ENCODE measurements around the gene POLR3K.

POLR3K gene

GRCh38 chr16:85865-86264, 32.5 kb upstream of the POLR3K start:
- H3K4me3 Mint-ChIP-seq: no peak overlapping the region
- H3K27ac Mint-ChIP-seq: no peak overlapping the region
- no peaks in the 10 kb centered on the region for H3K27me3 Mint-ChIP-seq
- H3K9me3 Mint-ChIP-seq: no peaks in the 10 kb centered on the region
- no peak for DNase-seq
- CTCF ChIA-PET: interaction anchor here (1.9 to 26.3 kb wide), 2 partner anchors 10 to 20 kb away, joined by 13 to 467 read pairs; no protein-coding TSS in a partner anchor
- peaks cover 30% of the 10 kb centered on the region for H3K4me1 Mint-ChIP-seq
- H3K36me3 Mint-ChIP-seq: peaks cover 22% of the 10 kb centered on the region

DNA sequence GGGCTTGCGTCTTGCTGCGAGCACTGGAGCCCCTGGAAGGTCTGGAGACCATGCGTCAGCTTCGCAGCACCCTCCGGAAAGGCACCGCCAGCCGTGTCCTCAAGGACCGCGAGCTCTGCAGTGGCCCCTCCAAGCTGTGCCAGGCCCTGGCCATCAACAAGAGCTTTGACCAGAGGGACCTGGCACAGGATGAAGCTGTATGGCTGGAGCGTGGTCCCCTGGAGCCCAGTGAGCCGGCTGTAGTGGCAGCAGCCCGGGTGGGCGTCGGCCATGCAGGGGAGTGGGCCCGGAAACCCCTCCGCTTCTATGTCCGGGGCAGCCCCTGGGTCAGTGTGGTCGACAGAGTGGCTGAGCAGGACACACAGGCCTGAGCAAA, 32.0 kb upstream of the POLR3K start:
- CTCF ChIA-PET: interaction anchor here (0.8 to 26.3 kb wide), 4 partner anchors 10 to 22 kb away, joined by 3 to 467 read pairs (median 8); no protein-coding TSS in a partner anchor
- Mint-ChIP-seq H3K27me3 (no peaks in the 10 kb centered on the region), H3K27ac (peak overlapping the region; percentile 61), H3K36me3 (peaks cover 19% of the 10 kb centered on the region), H3K4me1 (peaks cover 30% of the 10 kb centered on the region), H3K9me3 (no peaks in the 10 kb centered on the region), H3K4me3 (no peak overlapping the region)
- no peak for DNase-seq

DNA sequence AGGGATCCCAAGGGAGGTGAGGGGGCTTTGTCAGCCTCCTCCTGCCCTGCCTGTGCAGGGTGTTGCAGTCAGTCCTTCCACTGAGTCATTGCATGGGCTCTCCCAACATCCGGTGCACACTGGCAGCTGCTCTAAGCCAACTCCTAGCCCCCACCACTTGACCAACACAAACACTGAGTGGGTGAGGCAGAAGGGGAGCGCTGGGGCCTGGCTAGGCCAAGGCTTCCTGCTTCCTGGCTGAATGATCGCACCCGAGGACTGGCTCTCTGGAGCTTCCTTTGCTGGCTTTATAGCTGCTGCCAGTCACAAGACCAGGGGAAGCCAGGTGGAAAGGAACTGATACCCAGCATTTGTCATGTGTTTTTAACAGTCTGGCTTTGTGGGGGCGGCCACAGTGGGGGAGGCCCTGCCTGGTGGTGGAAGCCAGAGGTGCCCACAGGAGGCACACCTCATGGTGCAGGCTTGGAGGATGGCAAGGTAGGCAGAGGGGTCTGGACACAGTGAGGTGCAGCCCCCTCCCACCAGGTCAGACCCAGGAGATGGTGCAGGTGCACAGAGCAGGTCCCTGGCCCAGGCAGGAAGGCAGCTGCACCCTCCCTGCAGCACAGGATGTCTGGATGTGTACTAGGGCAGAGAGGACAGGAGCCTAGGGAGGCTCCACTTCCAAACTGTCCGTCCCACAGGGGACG, 31.5 kb upstream of the POLR3K start:
- CTCF ChIA-PET: interaction anchor here (0.8 to 26.3 kb wide), 4 partner anchors 11 to 22 kb away, joined by 3 to 467 read pairs (median 8); no protein-coding TSS in a partner anchor
- peaks cover 19% of the 10 kb centered on the region for H3K36me3 Mint-ChIP-seq
- DNase-seq: peak; percentile 62
- H3K4me1 Mint-ChIP-seq: peaks cover 30% of the 10 kb centered on the region
- H3K4me3 Mint-ChIP-seq: no peak overlapping the region
- no peaks in the 10 kb centered on the region for H3K27me3 Mint-ChIP-seq
- peak overlapping the region; percentile 61 for H3K27ac Mint-ChIP-seq
- no peaks in the 10 kb centered on the region for H3K9me3 Mint-ChIP-seq

- Mint-ChIP-seq H3K36me3 (peaks cover 23% of the 10 kb centered on the region), H3K27me3 (no peaks in the 10 kb centered on the region), H3K4me1 (peaks cover 38% of the 10 kb centered on the region), H3K9me3 (no peaks in the 10 kb centered on the region), H3K27ac (peak overlapping the region; percentile 61), H3K4me3 (no peak overlapping the region)
- DNase-seq: peak; percentile 41
- CTCF ChIA-PET: interaction anchor here (1.0 to 26.3 kb wide), 4 partner anchors 12 to 23 kb away, joined by 4 to 467 read pairs (median 8); no protein-coding TSS in a partner anchor
Observed at GRCh38 chr16:83781-84615, 30.6 kb upstream of the POLR3K start.

DNA sequence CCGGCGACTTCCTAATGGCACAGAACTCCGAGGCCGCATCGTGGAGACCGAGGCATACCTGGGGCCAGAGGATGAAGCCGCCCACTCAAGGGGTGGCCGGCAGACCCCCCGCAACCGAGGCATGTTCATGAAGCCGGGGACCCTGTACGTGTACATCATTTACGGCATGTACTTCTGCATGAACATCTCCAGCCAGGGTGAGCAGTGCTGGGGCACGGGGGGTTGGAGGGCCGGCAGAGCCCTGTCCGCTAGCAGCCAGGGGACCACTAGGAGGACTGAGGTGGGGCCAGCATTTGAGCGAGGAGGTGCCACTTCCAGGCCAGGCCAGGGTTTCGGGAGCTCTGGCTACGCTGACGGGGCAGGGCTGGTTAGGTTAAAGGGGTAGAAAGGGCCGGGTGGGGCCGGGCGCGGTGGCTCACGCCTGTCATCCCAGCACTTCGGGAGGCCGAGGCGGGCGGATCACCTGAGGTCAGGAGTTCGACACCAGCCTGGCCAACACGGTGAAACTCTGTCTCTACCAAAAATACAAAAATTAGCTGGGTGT, 29.7 kb upstream of the POLR3K start:
- CTCF ChIA-PET: interaction anchor here (1.0 to 26.3 kb wide), 2 partner anchors 12 to 17 kb away, joined by 4 to 467 read pairs; no protein-coding TSS in a partner anchor
- H3K9me3 Mint-ChIP-seq: no peaks in the 10 kb centered on the region
- H3K36me3 Mint-ChIP-seq: peaks cover 22% of the 10 kb centered on the region
- H3K4me1 Mint-ChIP-seq: peaks cover 44% of the 10 kb centered on the region
- H3K4me3 Mint-ChIP-seq: no peak overlapping the region
- no peaks in the 10 kb centered on the region for H3K27me3 Mint-ChIP-seq
- no peak for DNase-seq
- H3K27ac Mint-ChIP-seq: no peak overlapping the region

- Mint-ChIP-seq H3K9me3 (no peaks in the 10 kb centered on the region), H3K27me3 (peaks cover 27% of the 10 kb centered on the region), H3K4me1 (peaks cover 45% of the 10 kb centered on the region), H3K36me3 (peaks cover 12% of the 10 kb centered on the region), H3K4me3 (peak overlapping the region; percentile 85), H3K27ac (peak overlapping the region; percentile 45)
- no peak for DNase-seq
- CTCF ChIA-PET: interaction anchor here (1.0 to 26.3 kb wide), 2 partner anchors 14 to 16 kb away, joined by 5 to 467 read pairs; no protein-coding TSS in a partner anchor
Observed at GRCh38 chr16:79151-80054, 26.0 kb upstream of the POLR3K start.

DNA sequence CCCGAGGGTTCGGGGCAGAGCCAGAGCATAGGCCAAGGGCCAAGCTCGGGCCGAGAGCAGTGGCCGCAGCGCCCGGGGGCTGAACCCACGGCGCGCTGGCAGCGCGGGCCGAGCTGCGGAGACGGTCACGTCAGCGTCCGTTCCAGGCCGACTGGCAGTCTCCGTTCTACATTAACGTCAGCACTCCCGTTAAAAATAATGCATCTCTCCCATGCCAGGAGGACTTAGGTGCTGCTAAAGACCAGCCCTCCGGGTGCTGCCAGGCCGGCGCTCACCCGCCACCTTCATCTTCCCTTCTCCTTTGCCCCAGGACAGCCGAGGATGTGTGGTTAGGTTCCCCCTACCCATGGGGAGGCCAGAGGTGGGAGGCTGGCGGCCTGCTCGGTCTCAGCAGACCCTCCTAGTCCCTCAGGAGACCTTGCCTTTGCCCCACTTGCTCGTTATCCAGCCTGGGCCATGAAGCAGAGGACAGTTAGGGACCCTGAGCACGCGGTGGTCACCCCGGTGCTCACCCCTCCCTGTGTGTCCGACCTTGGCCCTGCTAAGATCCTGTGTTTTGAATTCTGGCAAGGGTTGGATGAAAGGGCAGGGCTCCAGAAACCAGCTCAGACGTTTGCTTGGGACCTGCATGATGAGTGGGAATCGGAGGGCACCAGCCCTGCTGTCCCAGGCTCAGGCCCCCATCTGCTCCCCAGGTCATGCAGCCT, 25.2 kb upstream of the POLR3K start:
- Mint-ChIP-seq H3K4me3 (peak overlapping the region; percentile 85), H3K27ac (peak overlapping the region; percentile 45), H3K27me3 (peaks cover 35% of the 10 kb centered on the region), H3K9me3 (no peaks in the 10 kb centered on the region), H3K4me1 (peaks cover 37% of the 10 kb centered on the region), H3K36me3 (peaks cover 8% of the 10 kb centered on the region)
- DNase-seq: no peak
- CTCF ChIA-PET: interaction anchor here (26.3 kb wide), 1 partner anchor 17 kb away, joined by 467 read pairs; no protein-coding TSS in a partner anchor

DNA sequence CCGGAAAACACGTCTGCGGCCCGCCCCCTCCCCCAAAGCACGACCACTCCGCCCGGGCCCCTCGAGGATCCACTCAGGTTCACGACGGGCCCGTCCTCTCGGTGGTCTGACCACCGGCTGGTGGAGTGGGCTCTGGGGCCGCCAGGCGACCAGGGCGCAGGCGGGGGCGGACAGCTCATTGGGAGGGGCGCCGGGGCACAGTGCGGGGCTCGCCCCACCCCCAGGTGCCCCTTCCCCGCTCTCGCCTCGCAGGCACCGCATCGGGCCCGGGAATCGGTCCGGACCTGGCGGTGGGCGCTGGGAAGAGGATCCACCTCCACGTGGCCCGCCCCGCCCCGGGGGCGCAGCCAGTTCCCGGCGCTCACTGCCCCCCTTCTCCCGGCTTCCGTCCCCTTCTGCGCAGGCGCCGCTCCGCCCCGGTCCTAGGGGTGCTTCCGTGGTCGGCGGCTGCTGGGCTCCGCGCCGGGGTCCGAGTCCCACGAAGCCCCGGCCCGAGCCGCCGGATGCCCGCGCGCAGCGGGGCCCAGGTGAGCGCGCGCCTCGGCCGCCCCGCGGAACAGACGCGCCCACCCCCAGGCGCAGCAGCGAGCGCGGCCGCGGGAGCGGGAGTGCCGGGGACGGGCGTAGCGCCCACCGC, 24.5 kb upstream of the POLR3K start, which contains the start of gene MPG:
Gene MPG (plus strand): TSS at position 419 of the 637 bp plus-strand sequence. CDS start 85 bp downstream, at position 504.
- Mint-ChIP-seq H3K4me1 (peaks cover 34% of the 10 kb centered on the region), H3K36me3 (peaks cover 9% of the 10 kb centered on the region), H3K9me3 (no peaks in the 10 kb centered on the region), H3K27ac (peak within 1 kb of the TSS; percentile 70), H3K27me3 (peaks cover 41% of the 10 kb centered on the region), H3K4me3 (peak within 1 kb of the TSS; percentile 85)
- CTCF ChIA-PET: interaction anchor here (4.3 to 26.3 kb wide), 2 partner anchors 12 to 18 kb away, joined by 31 to 467 read pairs; no protein-coding TSS in a partner anchor
- DNase-seq: peak; percentile 89

DNA sequence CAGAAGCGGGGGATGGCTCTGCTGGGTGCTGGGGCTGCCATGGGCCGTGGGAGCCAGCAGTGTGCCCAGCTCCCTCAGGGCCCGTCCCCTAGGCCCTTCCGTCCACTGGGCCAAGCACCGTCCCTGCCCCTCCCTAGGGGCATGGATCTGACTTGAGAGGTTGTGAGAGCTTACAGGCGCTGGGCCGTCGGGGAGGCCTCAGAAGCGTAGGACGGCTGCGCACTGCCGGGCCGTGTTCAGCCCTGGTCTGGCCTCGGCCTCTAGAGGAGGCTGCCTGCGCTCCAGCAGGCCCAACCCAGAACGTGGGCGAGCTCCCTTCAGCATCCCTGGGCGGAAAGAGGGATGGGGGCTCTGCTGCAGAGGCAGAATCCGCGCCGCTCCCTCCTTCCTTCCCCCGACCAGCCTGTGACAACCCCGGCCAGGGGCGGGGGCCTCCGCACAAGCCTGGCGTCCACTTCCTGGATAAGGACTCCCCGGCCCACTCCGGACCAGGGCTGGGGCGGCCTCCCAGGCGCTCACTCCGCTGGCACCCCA, 23.9 kb upstream of the POLR3K start:
- Mint-ChIP-seq H3K4me3 (peak overlapping the region; percentile 74), H3K27me3 (peaks cover 46% of the 10 kb centered on the region), H3K4me1 (peaks cover 34% of the 10 kb centered on the region), H3K9me3 (no peaks in the 10 kb centered on the region), H3K36me3 (peaks cover 8% of the 10 kb centered on the region), H3K27ac (peak overlapping the region; percentile 70)
- peak; percentile 63 for DNase-seq
- CTCF ChIA-PET: interaction anchor here (4.3 to 26.3 kb wide), 2 partner anchors 12 to 18 kb away, joined by 31 to 467 read pairs; no protein-coding TSS in a partner anchor

DNA sequence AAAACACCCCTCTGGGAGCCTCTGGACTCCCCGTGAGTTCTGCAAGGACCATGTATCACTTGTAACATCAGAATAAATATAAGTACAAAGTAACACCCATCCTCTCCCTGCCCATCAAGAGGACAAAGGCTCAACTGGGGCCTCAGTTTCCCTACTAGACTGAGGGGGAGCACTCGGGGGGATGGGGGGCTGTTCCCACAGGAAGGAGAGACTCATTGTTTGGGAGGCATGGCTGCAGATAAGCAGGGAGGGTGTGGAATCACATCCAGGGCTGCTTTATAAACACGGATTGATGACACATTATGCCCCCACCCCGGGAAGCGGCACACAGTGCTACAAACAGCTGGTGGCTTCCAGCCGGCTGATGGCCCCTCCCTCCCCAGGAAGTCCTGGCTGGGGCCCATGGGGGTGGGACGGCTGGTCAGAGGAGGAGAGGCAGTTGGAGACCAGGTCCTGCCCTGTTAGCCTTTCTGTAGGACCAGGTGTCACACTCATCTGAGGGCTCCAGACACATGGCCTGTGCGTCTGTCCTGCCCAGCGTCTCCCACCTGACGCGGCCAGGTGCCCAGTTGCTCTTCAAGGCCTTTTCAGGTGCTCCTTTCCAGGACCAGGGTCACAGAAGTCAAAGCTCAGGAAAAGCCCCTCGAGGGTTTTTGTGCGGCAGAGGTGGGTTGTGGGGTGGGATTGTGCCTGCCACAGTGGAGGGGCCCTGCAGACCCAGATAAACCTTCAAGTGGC, 23.3 kb upstream of the POLR3K start:
- peaks cover 34% of the 10 kb centered on the region for H3K4me1 Mint-ChIP-seq
- no peaks in the 10 kb centered on the region for H3K9me3 Mint-ChIP-seq
- peak overlapping the region; percentile 74 for H3K4me3 Mint-ChIP-seq
- H3K27me3 Mint-ChIP-seq: peaks cover 49% of the 10 kb centered on the region
- CTCF ChIA-PET: interaction anchor here (4.3 to 26.3 kb wide), 2 partner anchors 11 to 19 kb away, joined by 31 to 467 read pairs; no protein-coding TSS in a partner anchor
- peak overlapping the region; percentile 74 for H3K27ac Mint-ChIP-seq
- DNase-seq: peak; percentile 41
- H3K36me3 Mint-ChIP-seq: peaks cover 8% of the 10 kb centered on the region

DNA sequence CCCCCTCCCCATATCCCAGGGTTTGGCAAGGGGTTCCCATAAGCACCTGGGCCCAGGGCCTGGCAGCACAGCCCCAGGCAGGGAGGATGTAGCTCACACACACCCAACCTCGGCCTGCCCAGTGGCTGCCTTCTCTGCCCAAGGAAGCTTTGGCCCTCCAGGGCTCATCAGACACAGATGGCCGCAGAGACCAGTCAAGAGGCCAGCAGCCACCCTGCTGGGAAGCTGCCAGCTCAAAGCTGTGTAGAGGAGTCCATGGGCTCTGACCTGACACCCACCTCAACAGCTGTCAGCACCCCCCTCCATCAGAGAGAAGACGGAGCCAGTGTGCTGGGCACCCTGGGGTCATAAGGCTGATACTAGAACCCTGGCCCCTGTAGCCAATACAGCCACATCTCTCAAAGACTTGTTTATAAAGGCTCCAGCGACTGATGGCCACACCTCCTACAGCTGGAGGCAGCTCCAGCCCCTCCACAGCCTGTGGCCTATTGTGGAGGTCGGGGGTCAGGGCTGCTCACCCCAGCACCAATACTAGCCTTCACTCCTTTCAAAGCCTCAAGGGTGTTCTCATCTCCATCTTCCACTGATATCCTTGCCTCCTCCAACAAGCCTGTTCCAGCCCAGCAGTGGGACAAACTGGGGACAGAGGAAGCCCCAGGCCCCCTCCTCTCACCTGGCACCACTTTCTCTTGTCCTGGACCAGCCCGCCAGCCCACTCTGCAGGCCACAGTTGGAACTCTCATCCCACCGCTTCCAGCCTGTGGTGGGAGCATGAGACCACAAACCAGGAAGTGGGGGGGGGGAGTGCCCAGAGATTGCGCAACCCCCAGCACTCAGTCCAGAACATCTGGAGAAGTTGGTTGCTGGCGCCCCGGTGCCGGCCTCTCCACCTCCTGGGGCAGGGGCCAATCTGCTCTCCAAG, 22.4 kb upstream of the POLR3K start:
- peak; percentile 46 for DNase-seq
- H3K36me3 Mint-ChIP-seq: peaks cover 8% of the 10 kb centered on the region
- H3K27me3 Mint-ChIP-seq: peaks cover 58% of the 10 kb centered on the region
- H3K9me3 Mint-ChIP-seq: no peaks in the 10 kb centered on the region
- H3K4me1 Mint-ChIP-seq: peaks cover 34% of the 10 kb centered on the region
- H3K4me3 Mint-ChIP-seq: no peak overlapping the region
- CTCF ChIA-PET: interaction anchor here (4.3 to 26.3 kb wide), 2 partner anchors 10 to 20 kb away, joined by 31 to 467 read pairs; no protein-coding TSS in a partner anchor
- H3K27ac Mint-ChIP-seq: no peak overlapping the region

All from activated naive CD4-positive, alpha-beta T cell treated with anti-CD3 and anti-CD28 coated beads, Interleukin-2, amount 10 ng/mL, durations not matched to agents 7 days and 5 days (primary cell).